NAMALWA (cell line): ENCODE data around the gene ASXL2.

Source experiments
- DNase-seq: peaks from one replicate; pipeline ENCODE4 v3.0.0-alpha.2; 2015; ENCODE audit warnings: low spot score

ASXL2 gene

DNA sequence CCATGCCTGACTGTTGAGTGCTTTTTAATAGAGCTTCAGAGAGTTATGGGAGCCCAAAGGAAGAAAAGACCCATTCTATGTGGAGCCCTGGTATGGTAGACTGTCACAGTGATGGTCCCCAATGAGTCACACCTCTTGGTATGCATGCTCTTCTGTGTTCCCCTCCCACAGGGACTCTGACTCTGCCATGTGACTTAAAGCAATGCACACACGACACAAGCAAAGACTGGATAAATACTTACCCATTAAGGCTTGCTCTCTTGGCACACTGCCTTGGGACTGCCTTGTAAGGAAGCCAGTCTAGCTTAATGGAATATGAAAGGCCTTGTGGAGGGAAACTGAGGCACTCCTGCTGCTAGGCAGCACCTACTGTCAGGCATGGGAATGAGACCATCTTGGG, 188.2 kb downstream of the ASXL2 start:
- no peak for DNase-seq

DNA sequence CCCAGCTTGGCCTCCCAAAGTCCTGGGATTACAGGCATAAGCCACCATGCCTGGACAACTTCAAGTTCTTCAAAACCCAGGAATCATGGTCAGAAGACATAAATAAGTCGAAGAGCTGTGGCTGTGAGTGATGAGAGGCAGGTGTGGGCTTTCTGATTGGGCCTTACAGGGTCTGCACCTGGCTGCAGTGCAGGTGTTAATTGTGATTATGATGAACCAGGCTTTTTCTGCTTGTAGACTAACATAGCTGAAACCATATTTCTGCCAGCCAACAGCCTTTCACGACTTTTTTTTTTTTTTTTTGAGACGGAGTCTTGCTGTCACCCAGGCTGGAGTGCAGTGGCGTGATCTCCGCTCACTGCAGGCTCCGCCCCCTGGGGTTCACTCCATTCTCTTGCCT, 190.1 kb downstream of the ASXL2 start:
- DNase-seq, result no peak

DNA sequence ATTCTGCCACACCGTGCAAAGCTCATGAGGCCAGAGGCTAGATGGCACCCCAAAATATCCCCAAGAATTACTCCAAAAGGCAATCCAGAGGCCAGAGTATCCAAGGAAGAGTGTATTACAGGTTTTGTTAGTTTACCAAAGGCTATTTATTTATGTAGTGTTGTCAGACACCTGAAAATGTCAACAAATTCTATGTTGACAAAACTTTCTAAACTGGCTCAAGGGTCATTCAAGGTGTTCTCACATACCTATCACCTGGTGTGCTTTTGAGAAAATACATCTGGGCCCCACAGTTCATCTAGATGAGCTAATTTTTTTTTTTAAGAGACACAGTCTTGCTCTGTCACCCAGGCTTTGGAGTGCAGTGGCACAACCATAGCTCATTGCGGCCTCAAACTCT, 192.5 kb downstream of the ASXL2 start:
- DNase-seq, result no peak

DNA sequence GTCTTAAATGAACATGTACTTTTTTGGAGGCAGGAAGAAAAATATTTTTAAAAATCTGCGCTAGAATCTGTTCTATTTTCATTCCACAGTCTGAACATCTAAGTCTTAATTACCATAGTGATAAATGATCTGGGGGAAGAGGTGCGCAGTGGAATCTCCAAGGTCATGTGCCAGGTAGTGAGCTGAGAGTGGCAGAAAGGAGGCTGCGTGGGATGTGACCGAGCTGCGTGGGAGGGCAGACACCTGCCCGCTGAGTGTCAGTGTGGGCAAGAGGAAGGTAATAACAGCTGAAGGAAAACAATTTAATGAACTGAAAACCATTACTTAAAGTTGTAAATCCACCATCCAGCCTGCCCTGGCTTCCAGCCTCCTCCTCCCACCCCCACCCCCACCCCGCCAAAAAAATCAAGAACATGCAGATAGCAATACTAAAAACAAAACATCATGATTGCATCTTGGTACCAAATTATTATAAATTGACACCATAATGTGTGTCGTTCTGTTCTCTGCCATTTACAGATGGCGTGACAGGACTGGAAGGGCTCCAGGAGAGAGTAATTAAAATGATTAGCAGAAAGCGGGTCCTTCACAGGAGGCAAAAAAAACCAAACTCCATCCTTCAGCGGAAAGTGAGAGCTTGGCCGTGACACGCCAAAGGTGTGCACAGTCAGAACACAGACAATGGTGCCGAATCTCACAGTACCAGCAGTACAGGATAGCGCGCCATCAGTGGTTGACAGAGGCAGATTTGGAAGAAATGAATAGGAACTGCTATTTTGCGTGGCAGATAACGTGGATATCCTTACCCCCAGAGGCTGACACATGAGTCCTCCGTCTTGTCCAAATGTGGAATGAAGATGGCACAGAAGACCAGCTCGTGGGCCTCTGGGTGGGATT, 193.5 kb downstream of the ASXL2 start:
- DNase-seq, result no peak
